Activated naive CD4-positive, alpha-beta T cell treated with anti-CD3 and anti-CD28 coated beads for 36 hours (primary cell): Measurements from ENCODE around the gene ABCA3. TPM values are rescaled to one million over a fixed set of nuclear protein-coding genes. Genes with fewer than 3 reads are reported as not detected.

Experiments used
- CTCF ChIA-PET: fragments of 350-600 bp; sonication (Branson Sonifier 250); formaldehyde crosslinking; loops from one replicate; lab custom pipeline; 2021; ENCODE audit warnings: antibody characterized with exemption; lab: Charles Lee
- DNase-seq: peaks from one replicate; pipeline ENCODE4 v3.0.0-alpha.2; 2020
- H3K27ac Mint-ChIP-seq: one replicate; pipeline ENCODE4 v1.8.0; 2021; ENCODE audit warnings: mild to moderate bottlenecking, mixed read lengths
- H3K27me3 Mint-ChIP-seq: one replicate; pipeline ENCODE4 v1.8.0; 2021; ENCODE audit warnings: low read depth, mixed read lengths
- H3K36me3 Mint-ChIP-seq: one replicate; pipeline ENCODE4 v1.8.0; 2021; ENCODE audit warnings: low read depth, mixed read lengths
- H3K4me1 Mint-ChIP-seq: one replicate; pipeline ENCODE4 v1.8.0; 2021; ENCODE audit warnings: low read depth, mixed read lengths
- H3K4me3 Mint-ChIP-seq: one replicate; pipeline ENCODE4 v1.8.0; 2021; ENCODE audit warnings: mild to moderate bottlenecking, moderate library complexity, mixed read lengths
- H3K9me3 Mint-ChIP-seq: one replicate; pipeline ENCODE4 v1.8.0; 2021; ENCODE audit warnings: mixed read lengths
- intact Hi-C: fragments of 100-400 bp; cut with micrococcal nuclease; formaldehyde crosslinking; loops from one replicate; pipeline ENCODE4 v1.15.1; 2023
- total RNA-seq, 2 experiments: library from RNA; stranded (reverse); gene quantifications; one replicate each; pipeline ENCODE4 v1.2.3, GENCODE V29; 2021

The ABCA3 gene
- total RNA-seq, 2 experiments from 2014 or later: 2.6 to 3.1 TPM

DNA sequence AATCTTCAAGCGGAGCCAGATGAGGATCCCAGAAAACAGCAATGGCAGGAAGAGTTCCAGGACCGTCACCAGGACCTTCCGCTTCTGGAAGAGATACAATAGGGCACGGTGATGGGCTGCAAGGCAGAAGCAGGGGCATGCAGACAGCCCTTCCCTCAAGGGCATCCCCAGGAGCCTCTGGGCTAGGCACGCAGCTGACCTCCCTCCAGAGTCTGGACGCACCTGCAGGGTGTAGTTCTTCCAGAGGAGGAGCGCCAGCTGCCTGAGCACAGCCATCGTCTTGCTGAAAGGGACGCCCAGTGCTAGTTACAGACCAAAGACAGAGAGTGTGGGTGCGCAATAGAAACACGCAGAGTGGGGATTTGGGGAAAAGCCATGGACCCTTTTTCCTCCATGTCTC lies 14.3 kb downstream of the ABCA3 start:
- no peaks in the 10 kb centered on the region for H3K36me3 Mint-ChIP-seq
- CTCF ChIA-PET: no interaction called here
- H3K27me3 Mint-ChIP-seq: peaks cover 7% of the 10 kb centered on the region
- intact Hi-C loops: no loop called here
- H3K27ac Mint-ChIP-seq: no peak overlapping the region
- no peak overlapping the region for H3K4me3 Mint-ChIP-seq
- DNase-seq: no peak
- H3K9me3 Mint-ChIP-seq: no peaks in the 10 kb centered on the region
- no peaks in the 10 kb centered on the region for H3K4me1 Mint-ChIP-seq

DNA sequence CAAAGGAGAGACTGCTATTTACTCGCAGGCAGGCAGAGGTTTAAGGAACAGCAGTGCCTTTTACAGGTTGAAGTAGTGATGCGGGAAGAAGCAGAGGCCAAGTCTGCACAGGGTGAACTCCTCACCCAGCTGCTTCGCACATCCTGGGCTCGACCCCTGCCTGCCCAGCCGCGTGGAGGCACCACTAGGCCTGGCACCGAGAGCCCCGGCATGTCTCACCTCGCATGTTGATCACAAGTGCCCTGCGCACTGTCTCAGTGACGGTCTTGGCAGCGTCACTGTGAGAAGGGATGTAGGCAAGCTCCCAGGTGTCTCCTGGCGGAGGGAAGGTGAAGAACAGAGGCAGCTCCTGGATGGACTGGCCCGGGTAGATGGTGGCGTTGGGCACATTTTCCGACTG lies 14.7 kb downstream of the ABCA3 start:
- intact Hi-C loops: no loop called here
- CTCF ChIA-PET: no interaction called here

GRCh38 chr16:2325181-2325580 lies 15.3 kb downstream of the ABCA3 start:
- CTCF ChIA-PET: no interaction called here
- H3K27me3 Mint-ChIP-seq: no peaks in the 10 kb centered on the region
- H3K9me3 Mint-ChIP-seq: no peaks in the 10 kb centered on the region

More for the DNA sequence above, 14.7 kb downstream of the ABCA3 start:
- Mint-ChIP-seq H3K27me3 (peaks cover 3% of the 10 kb centered on the region), H3K4me3 (no peak overlapping the region), H3K27ac (no peak overlapping the region), H3K9me3 (no peaks in the 10 kb centered on the region), H3K4me1 (no peaks in the 10 kb centered on the region), H3K36me3 (no peaks in the 10 kb centered on the region)
- no peak for DNase-seq

DNA sequence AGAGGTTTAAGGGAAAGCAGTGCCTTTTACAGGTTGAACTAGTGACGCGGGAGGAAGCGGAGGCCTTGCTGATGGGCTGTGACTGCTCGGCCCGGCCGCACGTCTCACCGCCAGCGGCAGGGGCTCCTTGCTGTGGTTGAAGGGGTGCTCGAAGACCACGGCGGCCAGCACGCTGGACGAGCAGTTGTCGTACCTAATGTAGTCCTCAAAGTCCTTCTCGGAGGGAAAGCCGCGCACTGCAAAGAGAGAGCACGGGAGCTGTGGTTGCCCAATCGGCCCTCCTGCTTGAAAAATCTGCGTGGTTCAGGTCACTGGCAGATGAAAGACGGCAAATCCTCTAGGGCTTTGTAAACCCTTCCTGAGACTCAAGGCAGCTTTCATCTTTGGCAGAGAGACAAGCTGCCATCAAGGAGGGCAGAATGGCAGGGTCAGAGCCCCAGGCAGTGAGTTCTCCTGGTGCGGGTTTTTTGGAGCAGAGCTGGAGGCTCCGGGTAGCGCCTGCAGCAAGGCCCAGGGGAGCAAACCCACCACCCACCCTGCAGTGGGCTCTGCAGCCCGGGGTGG lies 16.1 kb downstream of the ABCA3 start:
- intact Hi-C loops: no loop called here
- CTCF ChIA-PET: no interaction called here
- H3K27ac Mint-ChIP-seq: no peak overlapping the region
- H3K9me3 Mint-ChIP-seq: no peaks in the 10 kb centered on the region
- no peaks in the 10 kb centered on the region for H3K4me1 Mint-ChIP-seq
- H3K36me3 Mint-ChIP-seq: no peaks in the 10 kb centered on the region
- no peak overlapping the region for H3K4me3 Mint-ChIP-seq
- H3K27me3 Mint-ChIP-seq: no peaks in the 10 kb centered on the region
- no peak for DNase-seq

More at GRCh38 chr16:2325181-2325580, 15.3 kb downstream of the ABCA3 start:
- Mint-ChIP-seq H3K36me3 (no peaks in the 10 kb centered on the region), H3K4me1 (no peaks in the 10 kb centered on the region), H3K4me3 (no peak overlapping the region), H3K27ac (no peak overlapping the region)
- DNase-seq: no peak
- intact Hi-C loops: no loop called here

GRCh38 chr16:2323701-2324100 lies 16.8 kb downstream of the ABCA3 start:
- H3K4me1 Mint-ChIP-seq: no peaks in the 10 kb centered on the region
- intact Hi-C loops: no loop called here
- H3K36me3 Mint-ChIP-seq: no peaks in the 10 kb centered on the region
- no peak overlapping the region for H3K4me3 Mint-ChIP-seq
- no peak overlapping the region for H3K27ac Mint-ChIP-seq
- no peaks in the 10 kb centered on the region for H3K27me3 Mint-ChIP-seq
- no peak for DNase-seq
- H3K9me3 Mint-ChIP-seq: no peaks in the 10 kb centered on the region
- CTCF ChIA-PET: no interaction called here

GRCh38 chr16:2319606-2320005 lies 20.9 kb downstream of the ABCA3 start:
- CTCF ChIA-PET: interaction anchor here (0.6 kb wide), 1 partner anchor 30 kb away, joined by 4 read pairs; no protein-coding TSS in a partner anchor
- no peaks in the 10 kb centered on the region for H3K4me1 Mint-ChIP-seq
- H3K36me3 Mint-ChIP-seq: no peaks in the 10 kb centered on the region
- no peak overlapping the region for H3K27ac Mint-ChIP-seq
- no peak overlapping the region for H3K4me3 Mint-ChIP-seq
- no peaks in the 10 kb centered on the region for H3K9me3 Mint-ChIP-seq
- no peak for DNase-seq
- intact Hi-C loops: no loop called here
- no peaks in the 10 kb centered on the region for H3K27me3 Mint-ChIP-seq

DNA sequence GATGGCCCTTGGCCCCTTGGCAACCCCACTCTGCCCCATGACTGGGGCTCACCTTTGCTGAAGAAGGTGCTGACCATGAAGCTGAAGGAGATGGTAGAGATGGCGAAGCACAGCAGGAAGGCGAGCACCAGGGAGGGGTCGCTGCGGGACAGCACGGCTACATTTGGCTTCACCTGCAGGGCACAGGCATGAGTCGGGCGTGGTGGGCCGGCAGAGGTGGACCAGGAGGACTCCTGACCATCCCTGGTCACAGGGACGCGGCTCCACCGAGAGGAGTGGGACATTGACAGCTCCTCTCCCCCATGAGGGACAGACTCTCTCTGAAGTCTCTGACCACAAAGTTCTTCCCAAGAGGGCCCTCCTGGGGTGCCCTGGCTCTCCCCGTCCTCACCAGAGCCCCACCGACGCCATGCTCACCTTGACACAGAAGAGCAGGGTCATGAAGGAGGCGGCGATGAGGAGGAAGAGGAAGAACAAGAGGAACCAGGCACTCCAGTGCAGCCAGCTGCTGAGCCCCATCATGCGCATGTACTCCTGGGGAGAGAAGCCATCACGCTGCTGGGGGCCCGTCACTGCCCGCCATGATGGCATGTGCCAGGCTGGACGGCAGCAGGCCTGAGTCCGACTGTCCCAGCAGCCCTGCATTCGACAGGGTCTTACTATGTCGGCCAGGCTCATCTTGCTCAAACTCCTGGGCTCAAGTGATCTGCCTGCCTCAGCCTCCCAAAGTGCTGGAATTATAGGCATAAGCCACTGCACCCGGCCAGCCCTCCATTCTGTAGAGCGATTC lies 23.1 kb downstream of the ABCA3 start:
- Mint-ChIP-seq H3K4me3 (no peak overlapping the region), H3K36me3 (no peaks in the 10 kb centered on the region), H3K27ac (no peak overlapping the region), H3K9me3 (no peaks in the 10 kb centered on the region), H3K4me1 (no peaks in the 10 kb centered on the region), H3K27me3 (no peaks in the 10 kb centered on the region)
- DNase-seq: no peak
- intact Hi-C loops: no loop called here
- CTCF ChIA-PET: no interaction called here

DNA sequence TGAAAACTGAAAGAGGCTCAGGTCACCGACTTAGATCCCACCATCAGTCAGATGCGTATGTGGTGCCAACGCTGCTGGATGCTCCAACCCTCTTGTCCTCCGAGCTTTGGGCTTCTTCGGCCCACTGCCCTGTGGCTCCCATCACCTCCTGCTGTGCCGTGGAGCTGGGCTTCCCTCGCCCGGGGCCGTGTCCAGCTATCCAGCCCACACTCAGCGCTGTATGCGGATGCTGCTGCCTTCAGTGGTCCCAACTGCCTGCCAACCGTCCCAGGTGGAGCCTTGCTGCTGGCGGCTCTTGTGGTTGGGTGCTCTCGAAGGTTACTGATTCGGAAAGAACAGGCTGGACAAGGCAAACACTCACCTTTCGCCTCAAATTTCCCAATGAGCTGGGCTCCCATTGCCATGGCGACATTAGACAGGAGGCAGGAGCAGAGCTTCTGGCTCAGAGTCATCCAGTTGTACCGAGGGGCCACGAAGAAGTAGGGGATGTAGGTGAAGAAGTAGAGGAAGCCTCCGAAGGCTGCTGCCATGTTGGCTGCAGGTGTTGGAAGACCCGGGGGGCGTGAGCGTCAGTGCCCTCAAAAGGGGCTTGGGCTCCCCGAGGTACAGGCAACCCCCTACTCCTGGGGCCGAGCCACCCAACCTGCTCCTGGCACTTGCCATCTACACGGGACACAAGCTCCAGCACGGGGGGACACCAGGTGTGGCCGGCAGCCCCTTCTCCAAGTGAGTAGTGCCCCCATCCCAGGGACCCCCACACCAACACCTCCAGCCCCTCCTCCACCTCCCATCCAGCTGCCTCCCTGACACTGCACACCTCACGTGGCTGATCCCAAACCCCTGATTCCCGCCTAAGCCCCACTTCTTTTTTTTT lies 32.2 kb downstream of the ABCA3 start:
- DNase-seq: no peak
- no peaks in the 10 kb centered on the region for H3K36me3 Mint-ChIP-seq
- H3K27me3 Mint-ChIP-seq: no peaks in the 10 kb centered on the region
- CTCF ChIA-PET: interaction anchor here (0.6 kb wide), 1 partner anchor 13 kb away, joined by 3 read pairs; no protein-coding TSS in a partner anchor
- no peaks in the 10 kb centered on the region for H3K9me3 Mint-ChIP-seq
- H3K4me3 Mint-ChIP-seq: no peak overlapping the region
- no peak overlapping the region for H3K27ac Mint-ChIP-seq
- intact Hi-C loops: no loop called here
- no peaks in the 10 kb centered on the region for H3K4me1 Mint-ChIP-seq

DNA sequence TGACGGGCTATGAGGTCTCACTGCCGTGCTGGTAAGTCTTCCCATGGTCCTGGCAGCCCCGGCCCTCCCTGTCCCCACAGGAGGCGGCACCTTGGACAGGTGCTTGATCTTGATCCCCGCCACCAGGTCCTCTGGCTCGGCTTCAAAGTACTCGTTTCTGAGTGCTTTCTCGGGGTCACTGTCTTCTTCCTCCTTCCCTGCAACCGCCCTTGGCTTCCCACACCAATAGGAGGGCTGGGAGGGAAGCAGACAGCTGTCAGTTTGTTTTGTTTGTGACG lies 40.7 kb downstream of the ABCA3 start:
- no peaks in the 10 kb centered on the region for H3K27me3 Mint-ChIP-seq
- H3K9me3 Mint-ChIP-seq: no peaks in the 10 kb centered on the region
- CTCF ChIA-PET: interaction anchor here (1.1 kb wide), 1 partner anchor 201 kb away, joined by 4 read pairs; no protein-coding TSS in a partner anchor
- DNase-seq: no peak
- intact Hi-C loops: no loop called here
- H3K4me1 Mint-ChIP-seq: no peaks in the 10 kb centered on the region
- H3K36me3 Mint-ChIP-seq: no peaks in the 10 kb centered on the region
- no peak overlapping the region for H3K27ac Mint-ChIP-seq
- H3K4me3 Mint-ChIP-seq: no peak overlapping the region

DNA sequence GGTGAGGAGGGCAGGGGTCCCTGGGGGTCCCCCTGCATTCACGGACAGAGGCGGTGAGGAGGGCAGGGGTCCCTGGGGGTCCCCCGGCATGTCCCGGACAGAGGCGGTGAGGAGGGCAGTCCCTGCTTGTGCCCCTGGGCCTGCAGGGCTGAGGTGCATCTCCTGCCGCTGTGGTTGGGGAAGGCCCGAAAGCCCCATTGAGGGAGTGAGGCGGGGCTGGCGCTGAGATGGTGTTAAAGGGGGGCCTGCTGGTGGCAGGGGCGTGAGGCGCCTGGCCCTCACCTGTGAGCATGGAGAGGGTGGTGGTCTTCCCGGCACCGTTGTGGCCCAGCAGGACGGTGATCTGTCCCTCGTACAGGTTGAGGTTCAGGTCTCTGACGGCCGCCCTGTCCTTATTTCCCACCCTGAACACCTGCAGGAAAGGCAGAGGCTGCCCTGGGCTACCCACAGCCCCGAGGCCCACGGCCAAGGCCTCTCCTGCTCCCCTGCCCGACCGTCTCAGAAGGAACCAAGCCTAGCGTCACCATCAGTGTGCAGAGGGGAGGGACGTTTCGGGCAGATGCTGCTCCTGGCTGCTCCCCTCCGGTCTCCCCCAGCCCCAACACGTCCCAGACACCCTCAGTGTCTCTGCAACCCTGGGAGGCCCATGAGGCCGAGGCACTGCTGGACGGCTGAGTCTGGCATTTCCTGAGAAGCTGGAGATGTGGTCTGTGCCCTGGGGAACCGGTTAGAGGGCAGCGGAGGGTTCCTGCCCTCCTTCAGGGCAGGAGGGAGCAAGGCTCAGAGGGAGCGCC lies 41.2 kb downstream of the ABCA3 start:
- no peak overlapping the region for H3K27ac Mint-ChIP-seq
- no peaks in the 10 kb centered on the region for H3K27me3 Mint-ChIP-seq
- H3K4me1 Mint-ChIP-seq: no peaks in the 10 kb centered on the region
- H3K36me3 Mint-ChIP-seq: no peaks in the 10 kb centered on the region
- H3K4me3 Mint-ChIP-seq: no peak overlapping the region
- no peak for DNase-seq
- H3K9me3 Mint-ChIP-seq: no peaks in the 10 kb centered on the region
- intact Hi-C loops: no loop called here
- CTCF ChIA-PET: no interaction called here

- intact Hi-C loops: no loop called here
- CTCF ChIA-PET: no interaction called here
- no peak overlapping the region for H3K4me3 Mint-ChIP-seq
- H3K36me3 Mint-ChIP-seq: no peaks in the 10 kb centered on the region
- H3K9me3 Mint-ChIP-seq: no peaks in the 10 kb centered on the region
- DNase-seq: no peak
- no peaks in the 10 kb centered on the region for H3K4me1 Mint-ChIP-seq
- no peak overlapping the region for H3K27ac Mint-ChIP-seq
- no peaks in the 10 kb centered on the region for H3K27me3 Mint-ChIP-seq
Measured at GRCh38 chr16:2298621-2299020, 41.9 kb downstream of the ABCA3 start.

- Mint-ChIP-seq H3K4me3 (no peak overlapping the region), H3K4me1 (no peaks in the 10 kb centered on the region), H3K36me3 (no peaks in the 10 kb centered on the region), H3K9me3 (no peaks in the 10 kb centered on the region), H3K27ac (no peak overlapping the region), H3K27me3 (no peaks in the 10 kb centered on the region)
- no peak for DNase-seq
- CTCF ChIA-PET: interaction anchor here (1.1 kb wide), 1 partner anchor 9 kb away, joined by 3 read pairs; no protein-coding TSS in a partner anchor
- intact Hi-C loops: no loop called here
Measured at GRCh38 chr16:2297506-2297860, 43.0 kb downstream of the ABCA3 start.
